T-helper 2 cell treated with Interferon-gamma antibody and Interleukin-4, amounts not matched to agents 100 ng/mL and 5 ng/mL, for 36 hours (primary cell): Measurements from ENCODE around the gene CBR3. TPM values are rescaled to one million over a fixed set of nuclear protein-coding genes. Genes with fewer than 3 reads are reported as not detected.
"Not testable (repeated sequence)": the region's sequence is repeated elsewhere in the genome, so short reads cannot be mapped to it uniquely, and the experiment has no call there.

Experiments
- intact Hi-C: fragments of 100-400 bp; cut with micrococcal nuclease; formaldehyde crosslinking; loops from one replicate; pipeline ENCODE4 v1.15.1; 2023
- total RNA-seq: library from RNA; stranded (reverse); gene quantifications from 2 replicates; pipeline ENCODE4 v1.2.3, GENCODE V29; 2022

Gene CBR3
- total RNA-seq, result 24.1 and 25.7 TPM in 2 replicates

DNA sequence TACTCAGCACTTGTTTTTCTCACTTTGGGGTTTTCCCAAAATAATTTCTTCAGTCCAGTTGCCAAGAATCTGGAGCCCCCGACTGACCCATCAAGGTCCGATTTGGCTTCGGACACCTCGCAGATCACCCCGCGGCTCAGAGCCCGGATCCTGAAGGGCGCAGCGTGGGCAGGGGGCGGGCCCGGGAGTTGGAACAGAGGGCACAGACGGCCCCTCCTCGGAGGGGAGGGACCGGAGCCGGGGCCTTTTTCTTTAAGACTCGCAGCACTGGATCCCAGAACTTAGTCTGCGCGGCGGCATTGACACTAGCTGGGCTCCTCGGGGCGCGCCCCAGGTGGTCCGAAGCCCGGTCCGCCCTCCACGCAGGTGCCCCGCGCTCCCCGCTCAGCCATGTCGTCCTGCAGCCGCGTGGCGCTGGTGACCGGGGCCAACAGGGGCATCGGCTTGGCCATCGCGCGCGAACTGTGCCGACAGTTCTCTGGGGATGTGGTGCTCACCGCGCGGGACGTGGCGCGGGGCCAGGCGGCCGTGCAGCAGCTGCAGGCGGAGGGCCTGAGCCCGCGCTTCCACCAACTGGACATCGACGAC lies at the start of gene CBR3:
Gene CBR3 (plus strand): TSS at position 277 of the 588 bp plus-strand sequence. CDS start 114 bp downstream, at position 391.
- intact Hi-C loops, result loop anchor here (1.0 to 2.0 kb wide), 3 partner anchors 21 to 250 kb away; partner anchors contain the start of genes CHAF1B, DOP1B and MORC3

GRCh38 chr21:36087362-36088138 lies 47.3 kb upstream of the CBR3 start:
- intact Hi-C loops, result no loop called here

DNA sequence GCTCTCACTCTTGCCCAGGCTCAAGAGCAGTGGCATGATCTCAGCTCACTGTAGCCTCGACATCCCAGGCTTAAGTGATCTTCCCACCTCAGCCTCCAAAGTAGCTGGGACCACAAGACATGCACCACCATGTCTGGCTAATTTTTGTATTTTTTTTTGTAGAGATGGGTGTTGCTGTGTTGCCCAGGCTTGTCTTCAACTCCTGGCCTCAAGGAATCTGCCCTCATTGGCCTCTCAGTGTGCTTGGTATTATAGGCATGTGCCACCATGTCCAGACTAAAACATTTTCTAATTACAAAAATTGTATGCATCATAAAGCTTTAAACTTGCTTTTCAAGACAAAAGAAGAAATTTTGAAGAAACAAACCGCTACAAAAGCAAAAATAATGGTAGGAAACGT lies 44.9 kb upstream of the CBR3 start:
- intact Hi-C loops, result no loop called here

GRCh38 chr21:36092681-36093080 lies 42.2 kb upstream of the CBR3 start:
- intact Hi-C loops, result no loop called here

- intact Hi-C loops, result no loop called here
Measured at GRCh38 chr21:36093512-36093911, 41.4 kb upstream of the CBR3 start.

DNA sequence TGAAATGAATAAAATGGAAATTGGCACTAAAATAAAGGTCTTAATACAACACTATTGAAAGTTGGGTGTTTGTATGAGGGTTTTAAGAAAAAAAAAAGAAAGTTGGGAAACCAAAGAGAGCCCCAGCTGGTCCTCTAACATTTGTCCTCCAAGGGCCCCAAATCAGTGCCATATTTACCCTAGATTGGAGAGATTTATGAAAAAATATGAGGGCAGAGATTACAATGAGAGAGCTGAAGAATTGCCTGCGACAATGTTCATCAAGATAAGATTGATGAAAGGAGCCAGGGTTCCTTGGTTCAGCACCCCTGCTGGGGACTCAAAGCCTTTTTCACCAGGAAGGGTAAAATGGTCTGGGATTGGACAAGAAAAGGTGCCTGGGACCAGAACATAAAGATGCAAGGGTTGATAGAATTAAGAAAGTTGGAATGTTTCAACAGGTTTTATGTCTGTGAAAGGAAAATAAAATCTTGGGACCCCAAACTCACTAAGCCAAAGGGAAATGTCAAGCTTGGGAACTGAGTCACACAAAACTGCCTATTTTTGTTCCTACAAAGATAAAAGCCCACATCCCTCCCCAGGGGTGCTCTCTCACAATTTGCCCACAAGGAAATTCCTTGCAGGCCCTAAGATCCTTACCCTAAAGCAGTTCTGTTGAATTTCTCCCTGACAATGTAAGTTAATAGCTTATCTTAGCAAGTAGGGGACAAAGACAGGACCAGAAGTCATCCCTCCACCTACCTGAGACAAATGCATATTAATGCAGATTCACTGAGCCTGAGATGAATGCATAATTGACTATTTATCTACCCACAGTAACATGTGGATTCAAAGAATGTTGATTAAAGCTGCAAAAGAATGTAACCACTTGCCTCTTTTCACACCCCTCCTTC lies 38.2 kb upstream of the CBR3 start:
- intact Hi-C loops, result no loop called here

- intact Hi-C loops, result no loop called here
Measured at GRCh38 chr21:36097427-36098181, 37.3 kb upstream of the CBR3 start.

DNA sequence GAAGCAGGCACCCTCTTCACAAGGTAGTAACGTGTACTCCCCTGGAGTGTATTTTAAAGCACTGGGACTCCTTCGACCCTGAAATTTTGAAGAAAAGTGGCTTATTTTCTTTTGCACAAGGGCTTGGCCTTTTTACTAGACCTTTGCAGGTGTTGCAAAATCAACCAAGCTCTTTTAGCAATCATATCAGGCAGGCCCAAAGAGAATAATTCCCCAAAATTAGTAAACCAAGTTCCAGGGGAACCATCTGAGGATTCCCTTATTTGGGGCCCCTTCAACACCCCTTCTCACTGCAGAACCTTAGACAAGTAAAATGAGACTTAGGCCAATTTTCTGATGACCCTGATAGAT lies 36.7 kb upstream of the CBR3 start:
- intact Hi-C loops, result no loop called here

DNA sequence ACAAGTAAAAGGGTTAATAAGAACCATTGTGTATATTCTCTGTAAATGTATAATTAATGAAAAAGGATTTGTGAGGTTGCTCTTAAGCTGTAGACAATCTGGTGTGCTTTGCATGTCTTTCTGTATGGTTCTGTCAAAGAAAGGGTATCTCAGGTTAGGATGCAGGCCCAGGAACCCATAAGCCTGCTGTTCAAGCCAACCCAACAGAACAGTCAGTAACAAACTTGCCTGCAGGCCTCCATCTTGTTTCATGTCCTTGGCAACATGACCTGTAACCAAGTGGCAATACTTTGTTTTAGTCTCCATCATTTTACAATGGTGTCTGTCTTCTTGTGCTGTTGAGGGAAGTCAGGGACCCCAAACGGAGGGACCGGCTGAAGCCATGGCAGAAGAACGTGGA lies 35.9 kb upstream of the CBR3 start:
- intact Hi-C loops, result no loop called here

- intact Hi-C loops, result not testable (repeated sequence)
Measured at GRCh38 chr21:36099695-36100211, 35.1 kb upstream of the CBR3 start.

- intact Hi-C loops, result no loop called here
Measured at GRCh38 chr21:36100971-36101641, 33.8 kb upstream of the CBR3 start.

- intact Hi-C loops, result no loop called here
Measured at GRCh38 chr21:36103434-36103833, 31.4 kb upstream of the CBR3 start.

DNA sequence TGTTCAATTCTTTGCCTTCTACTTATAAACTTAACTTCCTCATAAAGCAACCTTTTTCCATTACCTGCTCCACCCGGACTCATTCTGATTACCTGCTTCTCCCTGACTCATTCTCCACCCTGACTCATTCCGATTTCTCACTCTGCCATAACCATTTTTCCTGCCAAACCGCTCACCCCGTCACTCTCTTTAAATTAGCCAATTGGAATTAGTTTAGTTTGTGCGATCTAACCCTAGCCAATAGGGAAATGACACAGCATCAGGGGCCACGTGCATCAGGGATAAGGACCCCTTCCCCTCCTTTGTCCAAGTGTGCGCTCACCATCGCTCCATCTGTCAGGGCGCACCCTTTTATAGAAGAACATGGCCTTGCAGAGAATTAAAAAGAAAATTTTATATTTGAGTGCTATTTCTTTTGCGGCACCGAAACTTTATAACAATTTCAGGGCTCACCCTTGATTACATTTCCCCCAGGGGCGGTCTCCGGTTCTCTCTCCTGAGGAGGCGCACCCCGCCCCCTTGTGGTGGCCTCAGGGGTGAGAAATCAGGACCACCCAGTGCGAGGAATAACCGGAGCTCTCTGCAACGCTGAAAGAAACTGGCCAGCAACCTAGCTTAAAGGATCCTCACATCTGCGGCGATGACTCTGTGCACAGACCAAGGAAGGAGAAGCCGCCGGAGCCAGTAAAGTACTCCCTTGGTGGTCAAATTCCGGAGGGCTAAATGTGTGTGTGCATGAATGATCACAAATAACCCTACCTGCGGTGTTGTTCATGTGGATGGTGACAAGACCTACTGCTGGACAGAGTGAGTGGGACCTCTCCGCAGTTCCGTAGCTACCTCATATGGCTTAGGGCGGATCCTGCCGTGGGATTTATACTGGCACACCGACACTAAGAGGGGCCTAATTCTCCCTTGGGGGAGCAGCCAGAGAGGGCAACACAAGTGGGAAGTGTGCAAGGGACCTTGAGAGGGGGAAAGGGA lies 30.3 kb upstream of the CBR3 start:
- intact Hi-C loops, result no loop called here

DNA sequence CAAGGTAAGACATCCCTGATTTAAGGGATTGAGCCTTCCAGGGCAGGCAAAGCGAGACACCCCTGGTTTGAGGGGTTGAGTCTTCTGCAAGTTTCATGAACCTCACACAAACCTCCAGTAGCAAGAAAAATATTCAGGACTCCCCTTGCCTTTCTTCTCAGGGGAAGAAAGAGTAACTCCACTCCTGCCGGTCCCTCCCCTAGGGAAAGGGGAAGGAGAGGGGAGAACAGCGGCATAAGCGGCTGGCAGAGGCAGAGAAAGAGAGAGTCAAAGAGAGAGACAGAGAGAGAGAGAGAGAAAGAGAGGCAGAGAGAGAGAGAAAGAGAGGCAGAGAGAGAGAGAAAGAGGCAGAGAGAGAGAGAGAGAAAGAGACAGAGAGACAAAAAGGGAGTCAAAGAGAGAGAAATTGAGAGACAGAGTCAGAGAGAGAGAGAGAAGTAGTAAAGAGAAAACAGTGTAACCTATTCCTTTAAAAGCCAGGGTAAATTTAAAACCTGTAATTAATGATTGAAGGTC lies 29.5 kb upstream of the CBR3 start:
- intact Hi-C loops, result no loop called here

DNA sequence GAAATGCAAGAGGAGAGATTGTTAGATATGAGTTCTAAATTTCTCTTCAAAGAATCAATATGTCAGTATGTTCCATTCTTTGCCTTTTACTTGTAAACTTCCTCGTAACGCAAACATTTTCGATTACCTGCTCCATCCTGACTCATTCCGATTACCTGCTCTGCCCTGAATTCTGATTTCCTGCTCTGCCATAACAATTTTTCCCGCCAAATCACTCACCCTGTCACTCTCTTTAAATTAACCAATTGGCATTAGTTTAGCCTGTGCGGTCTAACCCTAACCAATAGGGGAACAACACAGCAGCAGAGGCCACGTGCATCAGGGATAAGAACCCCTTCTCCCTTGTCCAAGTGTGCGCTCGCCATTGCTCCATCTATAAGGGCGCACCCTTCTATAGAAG lies 25.0 kb upstream of the CBR3 start:
- intact Hi-C loops, result loop anchor here (5.0 kb wide), 2 partner anchors 33 to 1403 kb away; no protein-coding TSS in a partner anchor

- intact Hi-C loops, result loop anchor here (5.0 kb wide), 2 partner anchors 34 to 1404 kb away; no protein-coding TSS in a partner anchor
Measured at GRCh38 chr21:36111238-36111637, 23.6 kb upstream of the CBR3 start.

DNA sequence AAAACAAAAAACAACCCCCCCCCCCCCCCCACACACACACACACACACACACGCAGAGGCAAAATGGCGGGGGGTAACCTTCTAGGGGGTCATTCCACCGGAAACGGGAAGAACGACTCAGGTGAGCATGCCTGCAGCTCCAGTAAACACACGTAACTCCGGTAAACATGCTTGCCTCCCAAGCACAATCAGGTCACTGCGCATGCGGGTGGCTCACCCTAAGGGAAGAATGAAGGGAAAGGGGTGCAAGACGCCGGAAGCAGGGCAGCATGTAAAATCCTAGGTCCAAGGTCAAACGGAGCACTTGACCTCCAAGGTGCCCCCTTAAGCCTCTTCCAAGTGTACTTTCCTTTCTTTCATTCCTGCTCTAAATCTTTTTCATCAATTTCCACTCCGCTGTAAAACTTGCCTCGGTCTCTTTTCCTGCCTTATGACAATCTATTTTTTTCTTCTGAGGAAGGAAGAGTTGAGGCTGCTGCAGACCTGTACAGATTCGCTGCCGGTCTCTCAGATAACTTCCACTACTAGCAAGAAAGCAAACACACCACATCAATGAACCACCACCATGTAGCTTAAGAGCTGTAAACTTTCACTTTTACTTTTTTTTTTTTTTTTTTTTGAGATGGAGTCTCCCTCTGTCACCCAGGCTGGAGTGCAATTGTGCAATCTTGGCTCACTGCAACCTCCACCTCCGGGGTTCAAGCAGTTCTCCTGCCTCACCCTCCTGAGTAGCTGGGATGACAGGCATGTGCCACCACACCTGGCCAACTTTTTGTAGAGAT lies 21.0 kb upstream of the CBR3 start:
- intact Hi-C loops, result loop anchor here (2.0 to 5.0 kb wide), 3 partner anchors 37 to 1407 kb away; partner anchors contain the start of gene SETD4

DNA sequence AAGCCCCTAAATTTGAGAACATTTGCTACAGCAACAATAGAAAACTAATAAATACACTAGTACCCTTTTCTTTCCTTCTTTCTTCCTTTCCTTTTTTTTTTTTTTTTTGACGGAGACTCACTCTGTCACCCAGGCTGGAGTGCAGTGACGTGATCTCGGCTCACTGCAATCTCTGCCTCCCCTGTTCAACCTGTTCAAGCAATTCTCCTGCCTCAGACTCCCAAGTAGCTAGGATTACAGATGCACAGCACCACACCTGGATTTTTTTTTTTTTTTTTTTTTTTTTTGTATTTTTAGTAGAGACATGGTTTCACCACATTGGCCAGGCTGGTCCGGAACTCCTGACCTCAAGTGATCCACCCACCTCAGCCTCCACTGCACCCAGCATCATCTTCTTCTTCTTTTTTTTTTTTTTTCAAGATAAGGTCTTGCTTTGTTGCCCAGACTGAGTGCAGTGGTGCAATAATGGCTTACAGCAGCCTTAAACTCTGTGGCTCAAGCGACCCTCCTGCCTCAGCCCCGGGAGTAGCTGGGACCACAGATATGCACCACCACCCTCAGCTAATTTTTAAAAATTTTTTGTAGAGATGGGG lies 19.6 kb upstream of the CBR3 start:
- intact Hi-C loops, result no loop called here
